Pulmonary artery endothelial cell (primary cell): Measurements from ENCODE around the gene SHISA3. TPM values are rescaled to one million over a fixed set of nuclear protein-coding genes. Genes with fewer than 3 reads are reported as not detected.

ENCODE experiments used
- DNase-seq: peaks from one replicate; pipeline ENCODE4 v3.0.0-alpha.2; 2011; ENCODE audit warnings: low read depth, low spot score
- total RNA-seq: library from RNA; depleted of rRNA; stranded (reverse); fragments of >200 nt; gene quantifications from 2 replicates; pipeline ENCODE4 v1.2.3, GENCODE V29; 2014

SHISA3 gene
- total RNA-seq, 1 donor from 2014 or later = 17.2 TPM

- DNase-seq = no peak
These were observed 47.8 kb downstream of the SHISA3 start for GRCh38 chr4:42445038-42445437.

- DNase-seq = no peak
These were observed 49.5 kb downstream of the SHISA3 start for GRCh38 chr4:42446823-42447222.

Other genes starting within 250 kb of the SHISA3 start
- 0.13 and 0.32 TPM in 2 replicates for gene BEND4, start 244.8 kb upstream of the SHISA3 start, total RNA-seq